Left kidney (tissue), 2 donors: ENCODE measurements around the gene SLC30A9. TPM values are rescaled to one million over a fixed set of nuclear protein-coding genes. Genes with fewer than 3 reads are reported as not detected.

Experiments used
- DNase-seq: peaks from one replicate; pipeline ENCODE4 v3.0.0-alpha.2; 2013
- polyA plus RNA-seq: library from polyadenylated mRNA; unstranded; fragments of 120-200 nt; gene quantifications from one replicate; pipeline ENCODE4 v1.2.1, GENCODE V29; 2013; ENCODE audit not compliant: insufficient read length

SLC30A9 gene
- polyA plus RNA-seq, 1 donor = 137 TPM

DNA sequence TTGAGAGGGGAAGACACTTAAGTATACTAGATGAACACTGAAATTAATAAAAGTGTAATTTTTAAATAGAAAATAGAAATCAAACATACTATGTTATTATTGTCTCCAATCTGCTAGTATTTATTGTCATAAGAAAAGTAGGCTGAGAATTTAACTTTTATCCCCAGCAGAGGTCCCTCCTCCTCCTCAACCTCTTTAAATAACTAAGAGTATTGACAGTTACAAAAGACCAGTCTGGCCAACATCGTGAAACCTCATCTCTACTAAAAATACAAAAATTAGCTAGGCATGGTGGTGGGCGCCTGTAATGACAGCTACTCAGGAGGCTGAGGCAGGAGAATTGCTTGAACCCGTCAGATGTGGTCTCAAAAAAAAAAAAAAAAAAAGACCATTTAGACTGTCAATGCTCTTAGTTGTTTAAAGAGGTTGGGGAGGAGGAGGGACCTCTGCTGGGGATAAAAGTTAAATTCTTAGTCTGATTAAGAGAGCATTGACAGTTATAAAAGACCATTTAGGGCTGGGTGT lies 4.2 kb downstream of the SLC30A9 start:
- DNase-seq = no peak

DNA sequence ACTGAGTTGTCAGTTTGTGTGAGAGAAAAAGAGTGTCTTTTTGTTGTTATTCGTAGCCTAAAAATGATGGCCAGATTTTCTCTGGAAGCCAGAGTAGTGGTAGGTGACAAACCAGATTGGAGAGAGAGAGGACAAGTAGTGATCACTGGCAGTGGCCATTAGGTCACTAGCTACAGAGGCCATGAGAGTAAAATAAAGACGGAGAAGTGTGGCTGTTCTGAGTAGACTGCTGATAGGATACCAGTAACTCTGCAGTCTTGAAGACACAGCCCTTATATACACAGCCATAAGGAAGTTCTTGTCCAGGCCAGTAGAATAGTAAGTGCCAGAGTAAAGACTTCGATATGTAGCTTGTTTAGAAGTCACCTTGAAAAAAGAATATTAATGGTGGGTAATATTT lies 7.7 kb downstream of the SLC30A9 start:
- no peak for DNase-seq

DNA sequence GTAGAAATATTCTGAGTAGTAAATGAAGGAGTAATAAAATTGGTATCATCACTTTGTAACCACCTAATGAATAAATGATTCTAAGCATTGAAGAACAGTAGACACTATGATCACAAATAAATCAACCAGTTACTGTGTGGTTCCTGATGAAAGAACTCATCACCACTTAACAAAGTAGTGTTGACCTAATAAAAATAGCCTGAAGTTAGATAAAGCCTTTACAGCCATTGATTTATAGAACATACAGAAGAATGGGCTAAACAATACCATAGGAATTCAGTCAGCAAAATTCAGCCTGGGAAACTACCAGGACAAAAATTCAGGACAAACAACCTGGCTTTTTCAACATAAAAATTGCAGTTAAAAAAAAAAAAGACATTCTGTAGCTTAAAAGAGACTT lies 9.0 kb downstream of the SLC30A9 start:
- DNase-seq = no peak

DNA sequence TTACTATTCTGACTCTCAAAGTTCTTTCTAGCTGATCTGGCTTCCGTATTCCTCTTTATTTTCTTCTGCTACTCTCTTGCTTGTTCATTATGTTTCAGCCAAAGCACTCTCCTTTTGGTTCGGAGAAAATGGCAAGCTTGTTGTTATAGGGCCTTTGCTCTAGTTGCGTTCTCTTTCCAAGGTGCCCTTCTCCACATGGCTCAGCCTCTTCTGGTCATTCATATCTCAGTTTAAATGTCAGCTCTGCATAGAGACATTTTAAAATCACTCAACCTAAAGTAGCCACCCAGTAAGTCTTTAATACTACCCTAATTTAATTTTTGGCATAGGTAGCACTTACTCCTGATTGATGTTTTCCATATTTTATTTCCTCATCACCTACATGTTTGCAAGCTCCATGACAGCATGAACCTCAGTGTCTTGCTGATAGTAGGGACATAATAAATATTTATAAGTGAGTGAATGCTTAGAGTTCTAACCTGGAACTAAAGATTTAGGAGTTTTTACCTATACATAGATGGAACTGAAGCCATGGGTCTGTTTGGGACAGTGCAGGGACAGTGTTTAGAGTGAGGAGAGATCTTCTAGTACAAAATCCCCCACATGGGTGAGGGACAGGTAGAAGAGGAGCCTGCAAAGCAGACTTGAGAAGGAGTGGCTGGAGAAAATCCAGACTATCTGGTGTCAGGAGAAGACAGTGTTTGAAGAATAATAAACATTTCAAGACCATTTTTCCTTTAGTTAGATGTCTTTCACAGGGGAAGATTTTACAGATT lies 17.9 kb downstream of the SLC30A9 start:
- DNase-seq = no peak

DNA sequence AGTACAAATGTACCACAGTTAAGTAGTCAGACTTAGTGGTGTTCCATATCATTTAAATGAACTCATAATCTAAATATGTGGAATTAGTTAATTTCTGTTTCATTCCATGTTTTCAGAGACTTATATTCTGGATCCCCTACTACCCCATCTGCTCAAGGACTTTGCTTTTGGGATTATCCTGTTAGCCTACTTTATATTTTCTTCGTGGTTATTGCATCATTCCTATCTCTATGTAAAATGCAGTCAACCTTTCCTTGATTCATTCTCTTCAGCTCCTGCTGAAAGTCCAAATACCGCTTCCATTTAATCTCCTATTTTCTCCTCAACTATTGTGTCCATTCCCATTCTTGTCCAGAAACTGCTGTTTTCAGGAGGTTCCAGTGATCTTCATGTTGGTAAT lies 25.1 kb downstream of the SLC30A9 start:
- DNase-seq = no peak

DNA sequence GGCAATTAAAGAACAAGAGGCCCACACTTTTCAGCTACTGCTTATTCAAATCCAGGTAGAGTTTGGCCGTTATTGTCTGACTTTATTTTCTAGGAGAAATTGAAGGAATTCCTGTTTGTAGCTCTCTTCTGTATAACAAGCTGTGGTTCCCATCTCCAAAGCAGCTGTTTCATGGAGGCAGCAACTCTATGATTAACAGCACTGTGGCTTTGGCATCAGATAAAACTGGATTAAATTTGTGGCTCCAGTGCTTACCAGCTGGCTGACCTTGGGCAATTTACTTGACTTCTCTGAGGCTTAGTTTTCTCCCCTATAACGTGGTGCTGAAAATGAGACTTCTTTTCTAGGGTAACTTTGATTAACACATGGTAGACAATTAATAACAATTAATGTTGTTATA lies 28.1 kb downstream of the SLC30A9 start:
- no peak for DNase-seq

DNA sequence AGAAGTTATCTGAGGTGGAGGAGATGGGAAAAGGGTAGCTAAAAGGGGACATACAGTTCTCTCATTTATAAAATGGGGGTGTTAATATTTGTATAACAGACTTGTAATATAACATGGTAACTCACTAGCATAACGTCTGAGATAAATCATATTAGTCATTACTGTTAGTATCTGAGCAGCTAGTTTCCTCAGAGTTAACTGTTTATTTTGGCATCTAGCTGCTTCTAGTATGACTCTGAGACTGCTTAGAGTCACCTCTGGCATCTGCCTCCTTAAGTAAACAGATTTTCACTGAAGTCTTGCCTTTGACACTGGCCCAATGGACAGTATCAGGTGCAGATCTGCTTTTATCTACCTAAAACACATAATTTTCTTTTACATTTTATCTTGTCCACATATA lies 58.1 kb downstream of the SLC30A9 start:
- no peak for DNase-seq

DNA sequence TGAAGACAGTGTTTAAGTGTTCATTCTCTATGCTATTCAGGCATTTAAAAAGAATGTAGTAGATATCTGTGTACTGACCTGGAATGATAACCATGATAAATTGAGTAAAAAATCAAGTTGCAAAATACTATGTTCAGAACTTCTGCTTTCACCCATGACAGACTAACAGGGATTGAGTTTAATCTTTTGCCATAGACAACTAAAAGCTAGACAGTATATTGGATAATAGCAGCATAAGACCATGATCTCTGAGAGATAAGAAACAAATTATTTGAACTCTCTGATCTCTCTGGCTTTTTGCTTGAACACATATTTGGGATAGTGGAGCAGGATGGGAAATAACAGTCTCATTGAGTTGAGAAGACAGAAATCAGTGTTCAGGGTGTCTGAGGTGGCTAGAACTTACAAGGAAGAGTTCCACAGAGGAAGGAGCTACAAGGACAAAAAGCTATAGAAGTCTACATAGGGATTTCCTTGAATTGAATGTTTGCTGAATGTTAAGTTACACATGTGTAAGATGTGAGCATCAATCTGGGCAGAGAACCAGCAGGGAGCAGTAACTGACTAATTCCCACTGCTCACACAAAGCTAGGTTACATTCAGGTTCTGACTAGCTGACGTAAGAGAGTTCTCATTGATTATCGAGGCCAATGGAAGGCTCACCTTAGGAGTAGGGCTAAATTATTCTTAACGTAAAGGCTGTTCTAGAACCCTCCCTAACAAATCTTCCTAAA lies 60.4 kb downstream of the SLC30A9 start:
- DNase-seq = no peak

DNA sequence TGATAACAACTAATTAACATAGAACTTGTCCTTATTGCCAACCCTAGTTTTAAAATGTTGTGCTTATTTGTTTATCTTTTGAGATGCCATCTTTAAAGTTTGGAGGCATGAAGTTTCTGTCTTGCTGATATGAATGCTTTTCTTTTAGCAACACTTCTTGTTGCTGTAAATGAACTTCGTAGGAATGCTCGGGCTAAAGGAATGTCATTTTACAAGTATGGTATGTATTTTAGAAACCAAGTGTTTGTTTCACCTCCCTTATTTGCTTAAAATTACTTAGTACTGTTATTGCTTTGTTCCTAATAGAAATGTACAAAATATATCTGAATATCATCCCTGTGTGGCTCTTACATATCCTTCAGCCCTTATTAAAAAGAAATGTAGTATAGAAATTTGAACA lies 76.1 kb downstream of the SLC30A9 start:
- DNase-seq = no peak

DNA sequence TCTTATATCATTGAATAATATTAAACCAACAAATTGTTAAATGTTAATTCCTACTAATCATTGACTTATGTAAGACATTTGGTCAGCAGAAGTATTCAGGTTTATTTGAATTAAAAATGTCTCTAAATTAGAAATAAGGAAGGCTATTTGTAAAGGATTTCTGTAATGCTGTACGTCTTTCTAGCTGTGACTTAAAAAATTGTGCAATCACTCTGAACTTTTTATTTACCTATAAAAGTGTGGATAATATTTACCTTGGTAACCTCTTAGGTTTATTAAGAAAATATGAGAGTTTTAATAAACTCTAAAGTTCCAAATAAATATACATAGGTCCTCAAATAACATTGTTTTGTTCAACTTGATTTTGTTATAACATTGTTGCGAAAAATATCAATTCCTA lies 76.9 kb downstream of the SLC30A9 start:
- DNase-seq = no peak

DNA sequence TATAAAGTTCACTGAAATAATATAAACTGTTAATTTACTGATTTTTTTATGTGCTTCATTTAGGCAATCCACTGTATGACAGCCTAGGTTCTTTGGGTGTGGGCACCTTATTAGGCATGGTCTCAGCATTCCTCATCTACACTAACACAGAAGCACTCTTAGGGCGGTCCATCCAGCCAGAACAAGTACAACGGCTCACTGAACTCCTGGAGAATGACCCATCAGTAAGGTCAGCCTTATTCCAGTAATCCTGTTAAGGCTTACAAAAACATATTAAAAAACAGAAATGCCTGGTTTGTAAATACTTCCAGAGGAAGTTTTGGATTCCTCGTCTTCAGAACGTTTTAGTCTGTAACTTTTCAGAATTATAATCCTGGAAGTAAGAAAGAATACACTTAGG lies 80.1 kb downstream of the SLC30A9 start:
- DNase-seq = no peak

DNA sequence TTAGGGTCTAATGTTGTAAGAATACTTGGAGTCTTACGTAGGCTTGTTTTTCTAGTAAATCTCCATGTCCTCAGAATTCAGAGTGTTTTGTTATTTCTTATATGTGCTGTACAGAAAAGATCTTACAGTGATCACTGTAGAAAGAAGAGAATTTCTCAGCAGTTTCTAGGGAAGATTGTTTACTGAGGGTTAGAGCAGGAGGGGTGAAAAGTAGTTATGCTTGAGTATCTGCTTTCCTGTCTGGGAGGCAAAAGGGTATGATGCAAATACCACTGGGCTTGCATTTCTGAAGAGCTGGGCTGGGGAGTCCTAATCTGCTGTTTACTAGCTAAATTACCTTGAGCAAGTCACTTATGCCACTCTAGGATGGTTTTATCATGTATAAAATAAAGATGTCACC lies 84.0 kb downstream of the SLC30A9 start:
- no peak for DNase-seq

DNA sequence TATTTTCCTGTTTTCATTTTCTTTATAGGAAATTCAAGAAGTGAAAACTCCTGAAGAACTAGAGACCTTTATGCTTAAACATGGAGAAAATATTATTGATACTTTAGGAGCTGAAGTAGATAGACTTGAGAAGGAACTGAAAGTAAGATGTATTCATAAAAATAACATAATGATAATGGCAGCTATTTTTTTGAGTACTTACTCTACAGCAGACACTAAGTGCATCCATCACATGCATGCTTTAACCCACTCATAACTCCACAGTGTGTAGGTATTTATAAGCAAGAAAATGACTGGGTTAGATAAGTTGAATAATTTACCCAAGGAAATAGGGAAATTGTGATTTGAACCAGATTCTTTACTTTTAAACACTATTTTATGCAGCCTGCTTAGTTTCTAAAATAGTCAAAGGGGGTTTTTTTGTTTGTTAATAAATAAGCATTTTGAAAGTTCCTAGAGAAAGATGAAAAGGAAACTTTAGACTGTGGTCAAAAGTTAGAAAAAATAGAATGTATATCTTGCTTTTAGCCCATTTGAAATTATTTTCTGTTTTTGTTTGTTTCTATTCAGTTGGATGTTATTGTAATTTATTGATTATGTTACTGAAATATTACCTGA lies 88.0 kb downstream of the SLC30A9 start:
- DNase-seq = no peak

DNA sequence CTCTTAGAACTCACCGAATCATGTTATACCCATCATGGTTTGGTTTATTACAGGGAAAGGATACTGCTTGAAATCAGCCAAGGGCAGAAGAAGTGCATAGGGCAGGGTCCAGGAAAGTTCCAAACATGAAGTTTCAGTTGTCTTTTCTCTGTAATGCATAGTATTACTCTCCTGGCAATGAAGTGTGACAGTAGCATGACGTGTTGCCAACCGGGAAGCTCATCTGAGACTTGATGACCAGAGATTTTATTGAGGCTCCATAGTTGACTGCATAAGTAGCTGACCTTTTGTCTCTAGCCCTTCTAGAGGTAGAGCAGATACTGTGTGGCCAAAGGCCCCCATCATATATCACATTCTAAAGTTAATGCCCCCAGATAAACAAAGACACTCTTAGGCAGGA lies 90.0 kb downstream of the SLC30A9 start:
- DNase-seq = no peak

DNA sequence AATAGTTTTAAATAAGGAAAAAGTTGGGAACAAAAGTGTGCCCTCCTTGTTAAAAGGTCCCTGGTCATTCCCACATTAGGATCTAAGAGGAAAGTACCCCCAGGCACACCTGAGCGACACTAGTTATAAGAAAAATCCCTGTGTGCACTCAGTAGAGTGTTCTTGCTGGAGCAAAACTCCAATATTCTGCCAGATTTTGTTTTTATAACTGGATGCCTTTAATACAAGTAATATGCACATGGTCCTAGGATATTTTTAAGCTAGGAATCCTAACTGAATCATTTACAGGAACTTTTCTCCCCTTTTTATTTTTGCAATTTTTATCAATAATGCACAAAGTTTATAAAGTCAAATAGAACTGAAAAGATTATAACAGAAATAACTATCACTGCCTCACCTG lies 93.5 kb downstream of the SLC30A9 start:
- no peak for DNase-seq

DNA sequence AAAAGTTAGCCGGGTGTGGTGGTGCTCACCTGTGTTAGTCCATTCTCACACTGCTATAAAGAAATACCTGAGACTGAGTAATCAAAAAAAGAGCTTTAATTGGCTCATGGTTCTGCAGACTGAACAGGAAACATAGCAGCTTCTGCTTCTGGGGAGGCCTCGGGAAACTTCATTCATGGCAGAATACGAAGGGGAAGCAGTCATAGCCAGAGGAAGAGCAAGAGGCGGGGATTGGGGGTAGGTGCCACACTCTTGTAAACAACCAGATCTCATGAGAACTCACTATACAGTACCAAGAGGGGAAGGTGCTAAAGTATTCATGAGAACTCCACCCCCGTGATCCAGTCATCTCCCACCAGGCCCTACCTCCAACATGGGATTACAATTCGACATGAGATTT lies 98.1 kb downstream of the SLC30A9 start:
- no peak for DNase-seq

DNA sequence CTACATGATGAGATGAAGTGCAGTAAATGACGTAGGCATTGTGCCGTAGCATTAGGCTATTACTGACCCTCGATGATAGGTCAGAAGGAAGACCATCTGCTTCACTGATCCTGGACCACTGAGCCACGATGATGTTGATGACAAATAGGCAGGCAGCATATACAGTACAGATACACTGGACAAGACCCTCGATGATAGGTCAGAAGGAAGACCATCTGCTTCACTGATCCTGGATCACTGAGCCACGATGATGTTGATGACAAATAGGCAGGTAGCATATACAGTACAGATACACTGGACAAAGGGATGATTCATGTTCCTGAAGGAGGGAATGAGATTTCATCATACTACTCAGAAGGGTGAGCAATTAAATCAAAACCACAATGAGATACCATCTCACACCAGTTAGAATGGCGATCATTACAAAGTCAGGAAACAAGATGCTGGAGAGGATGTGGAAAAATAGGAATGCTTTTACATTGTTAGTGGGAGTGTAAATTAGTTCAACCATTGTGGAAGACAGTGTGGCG lies 111.2 kb downstream of the SLC30A9 start:
- no peak for DNase-seq

DNA sequence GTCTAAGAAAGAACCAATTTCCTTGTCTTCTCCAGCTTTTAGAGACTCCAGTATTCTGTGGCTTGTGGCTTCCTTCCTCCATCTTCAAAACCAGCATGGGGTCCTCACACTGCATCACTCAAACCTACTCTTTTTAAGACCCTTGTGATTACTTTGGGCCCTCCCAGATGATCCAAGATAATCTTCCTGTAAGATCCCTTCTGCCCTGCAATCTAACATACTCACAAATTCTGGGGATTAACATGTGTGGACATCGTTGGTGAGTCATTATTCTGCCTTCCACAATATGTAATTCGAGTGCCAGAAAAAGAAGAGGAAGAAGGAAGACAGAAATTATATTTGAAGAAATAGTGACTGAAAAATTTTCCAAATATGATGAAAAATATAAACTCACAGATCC lies 114.2 kb downstream of the SLC30A9 start:
- DNase-seq = no peak

DNA sequence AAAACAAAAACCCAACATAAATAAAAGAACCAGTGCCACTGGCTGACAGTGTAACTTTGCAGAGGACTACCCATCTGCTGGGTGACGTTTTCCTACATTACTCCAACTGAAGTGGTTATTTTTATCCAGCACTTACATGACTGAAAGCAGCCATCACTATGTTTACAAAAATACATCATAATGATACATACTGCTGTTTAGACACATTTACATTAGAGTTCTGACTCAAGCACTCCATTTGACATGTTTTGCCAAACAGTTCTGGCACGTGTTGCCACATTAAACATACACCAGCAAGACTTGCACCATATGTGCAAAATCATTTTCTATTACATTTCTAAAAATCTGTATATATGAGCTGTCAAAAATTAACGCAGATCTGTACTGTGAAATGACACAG lies 122.5 kb downstream of the SLC30A9 start:
- DNase-seq = no peak

DNA sequence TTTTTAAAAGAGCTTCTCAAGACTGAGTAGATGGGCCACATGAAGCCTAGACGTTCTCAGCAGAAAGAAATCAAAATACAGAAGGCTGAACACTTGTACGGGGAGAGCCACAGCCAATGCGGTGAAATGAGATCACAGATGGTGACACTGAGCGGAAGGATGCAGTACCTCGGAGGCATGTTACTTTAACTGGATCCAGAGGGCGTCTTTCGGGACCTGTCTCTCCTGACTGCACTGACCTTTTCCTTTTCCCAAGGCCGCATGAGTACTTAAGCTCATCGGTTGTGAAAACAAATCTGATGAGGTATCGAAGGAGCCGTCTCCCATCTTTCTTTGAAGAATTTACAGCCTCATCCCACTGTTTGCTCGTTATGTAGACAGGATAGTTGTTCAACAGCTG lies 129.6 kb downstream of the SLC30A9 start:
- no peak for DNase-seq

DNA sequence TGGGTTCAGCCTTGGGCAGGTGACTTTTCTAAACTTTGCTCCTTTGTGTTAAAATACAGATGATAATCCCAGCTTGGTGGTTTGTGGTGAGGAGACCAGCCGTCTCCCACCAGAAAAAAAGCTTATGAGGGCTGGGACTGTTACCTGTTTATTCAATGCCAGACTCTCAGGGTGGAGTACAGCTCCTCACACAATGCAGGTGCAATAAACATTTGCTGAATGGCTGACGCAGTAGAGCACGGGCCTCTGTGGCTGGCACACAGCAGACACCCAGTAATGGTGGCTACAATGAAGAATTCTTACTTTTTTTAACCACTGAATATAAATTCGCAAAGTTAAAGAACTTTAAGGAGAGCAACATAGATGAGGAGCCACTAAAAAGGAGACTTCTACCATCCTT lies 131.9 kb downstream of the SLC30A9 start:
- DNase-seq = no peak

DNA sequence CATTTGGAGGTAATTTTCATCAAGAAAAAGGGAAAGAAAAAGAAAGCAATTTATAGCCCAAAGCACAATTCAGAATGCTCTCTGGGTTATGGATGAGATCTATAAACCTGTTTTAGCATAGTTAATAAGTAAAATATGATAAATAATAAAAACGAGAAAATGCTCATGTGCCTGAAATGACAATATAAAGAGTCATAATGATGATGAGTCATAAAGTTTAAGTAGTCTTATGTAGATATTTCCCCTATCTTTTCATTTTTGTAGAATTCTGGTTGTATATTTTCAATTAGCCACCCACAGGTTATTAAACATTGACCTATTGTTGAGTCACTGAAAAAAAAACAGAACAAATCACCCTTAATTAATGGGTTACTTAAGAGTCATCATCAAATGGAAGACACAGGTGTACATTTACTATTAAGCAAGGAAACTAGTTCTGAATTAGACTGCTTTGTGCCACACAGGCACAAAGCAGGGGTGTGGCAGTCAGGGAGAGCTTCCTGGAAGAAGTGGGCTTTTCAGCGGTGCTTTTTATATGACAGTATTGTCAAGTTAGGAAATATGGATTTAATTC lies 132.8 kb downstream of the SLC30A9 start:
- DNase-seq = no peak

DNA sequence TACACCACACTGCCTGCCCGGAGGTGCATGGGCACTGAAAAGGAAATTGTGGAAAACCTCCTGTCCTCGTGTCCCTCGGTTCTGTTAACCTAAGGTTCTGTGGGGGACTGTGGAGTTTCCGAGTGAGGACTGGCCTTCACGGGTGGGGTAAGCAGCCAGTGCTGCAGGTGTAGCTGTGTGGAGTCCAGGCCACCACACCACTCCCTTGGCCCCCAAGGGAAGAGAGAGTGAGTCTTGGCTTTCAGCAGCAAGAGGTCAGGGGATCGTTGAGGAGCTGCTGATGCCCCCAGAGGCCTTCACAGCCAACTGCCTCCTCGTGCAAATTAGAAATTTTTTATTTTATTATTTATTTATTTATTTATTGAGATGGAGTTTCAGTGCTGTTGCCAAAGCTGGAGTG lies 141.8 kb downstream of the SLC30A9 start:
- no peak for DNase-seq
